GM21619 (cell line): ENCODE results near the gene COX7C.
"Not testable (repeated sequence)": the region's sequence is repeated elsewhere in the genome, so short reads cannot be mapped to it uniquely, and the experiment has no call there.

Experiments used
- ATAC-seq: cut with Tn5 transposase; IDR thresholded peaks from one replicate; pipeline ENCODE4 v1.9.1; 2021; ENCODE audit not compliant: unreplicated experiment

The COX7C gene

DNA sequence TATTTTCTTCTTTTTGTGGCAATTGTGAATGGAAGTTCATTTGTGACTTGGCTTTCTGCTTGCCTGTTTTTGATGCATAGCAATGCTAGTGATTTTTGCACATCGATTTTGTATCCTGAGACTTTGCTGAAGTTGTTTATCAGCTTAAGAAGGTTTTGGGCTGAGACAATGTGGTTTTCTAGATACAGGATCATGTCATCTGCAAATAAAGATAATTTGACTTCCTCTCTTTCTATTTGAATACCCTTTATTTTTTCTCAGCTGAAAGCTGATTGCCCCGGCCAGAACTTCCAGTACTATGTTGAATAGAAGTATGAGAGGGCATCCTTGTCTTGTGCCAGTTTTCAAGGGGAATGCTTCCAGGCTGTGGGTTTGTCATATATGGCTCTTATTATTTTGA is 43.0 kb downstream of the COX7C start:
- not testable (repeated sequence) for ATAC-seq

GRCh38 chr5:86664173-86664572 is 46.4 kb downstream of the COX7C start:
- no peak for ATAC-seq

DNA sequence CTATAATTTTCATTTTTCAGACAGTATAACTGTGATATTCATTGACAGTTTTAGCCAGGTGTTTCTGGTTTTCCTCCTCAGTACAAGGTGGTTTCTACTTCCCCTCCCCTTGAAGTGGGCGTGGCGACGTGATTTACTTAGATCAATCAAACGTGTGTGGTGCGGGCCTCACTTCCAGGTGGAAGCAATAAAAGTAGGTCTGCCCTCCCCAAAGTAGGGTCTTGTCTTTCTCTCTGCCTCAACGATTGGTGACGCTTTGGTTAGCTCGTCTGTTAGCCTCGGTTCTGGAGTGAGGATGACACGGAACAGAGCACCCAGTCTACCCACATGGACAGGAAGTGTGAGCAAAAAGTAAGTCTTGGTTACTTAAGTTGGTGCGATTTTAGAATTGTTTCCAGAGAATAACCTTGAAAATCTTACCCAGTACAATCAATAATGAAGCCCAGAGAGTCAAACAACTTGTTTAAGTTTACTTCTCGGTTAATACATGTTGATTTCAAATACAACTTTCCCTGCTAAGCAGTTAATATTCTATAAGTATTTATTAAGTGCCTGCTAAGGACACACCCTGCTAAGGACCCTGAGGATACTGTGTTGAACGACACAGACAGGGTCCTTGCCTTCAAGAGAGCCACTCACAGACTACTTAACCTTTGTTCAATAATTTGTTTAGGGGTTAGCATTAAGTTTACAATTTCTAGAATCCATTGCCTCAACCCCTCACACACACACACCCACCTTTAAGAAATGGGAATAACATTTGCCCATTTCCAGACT is 48.4 kb downstream of the COX7C start:
- no peak for ATAC-seq

DNA sequence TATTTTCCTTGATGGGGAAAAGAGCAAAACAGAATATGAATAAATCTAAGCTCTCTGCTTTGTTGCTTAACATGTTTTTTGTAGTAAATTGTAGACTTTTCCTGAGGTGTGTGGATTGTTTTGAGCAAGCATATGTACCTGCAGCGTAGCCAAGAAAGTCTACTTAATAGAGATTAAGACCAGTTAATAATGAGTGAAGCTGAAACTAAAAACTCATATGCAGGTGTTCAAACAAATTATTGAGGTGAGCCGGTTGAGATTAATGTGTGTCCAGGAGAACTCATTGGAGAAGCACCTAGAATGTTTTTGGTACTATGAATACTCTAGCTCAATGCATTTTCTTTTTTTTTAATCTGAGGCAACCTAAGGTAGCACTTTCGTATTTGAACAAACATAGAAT is 49.2 kb downstream of the COX7C start:
- ATAC-seq: no peak
